ENCODE data around the gene IL17B.

Gene IL17B

GRCh38 chr5:149348518-149348917, 30.6 kb downstream of the IL17B start:
- DNase-seq (ENCODE audit: low read depth in 2 of 2): peak in 1 of 2 donors; percentile 30
- no peak for TF ChIP-seq CTCF (IDR thresholded peaks at IDR 0.05; ENCODE audit: low read depth, low read length)
- H3K4me3 ChIP-seq (replicated peaks in 1 of 2; ENCODE audit: low read depth in 2 of 2, low read length in 2 of 2): no peak overlapping the region

DNA sequence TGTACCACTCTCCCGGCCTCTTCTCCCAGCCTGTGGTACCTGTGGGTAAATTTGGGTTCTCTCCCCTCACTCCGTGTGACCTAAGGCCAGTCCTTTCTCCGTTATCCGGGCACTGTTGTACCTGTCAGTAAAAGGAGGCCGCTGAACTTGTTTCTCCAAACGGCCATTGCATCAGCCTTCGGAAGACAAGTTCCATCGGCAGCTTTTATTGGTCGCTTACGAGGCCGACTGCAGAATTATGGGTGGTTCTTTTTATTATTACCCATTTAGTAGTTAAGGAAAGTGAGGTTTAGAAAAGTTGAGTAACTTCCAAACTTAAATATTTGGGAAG, 33.2 kb downstream of the IL17B start:
- H3K4me3 ChIP-seq (replicated peaks in 1 of 2; ENCODE audit: low read depth in 2 of 2, low read length in 2 of 2): peak overlapping the region; percentile 85 to 100
- DNase-seq (ENCODE audit: low read depth in 2 of 2): peak; percentile 55 to 56
- TF ChIP-seq CTCF (IDR thresholded peaks at IDR 0.05; ENCODE audit: low read depth, low read length): no peak

DNA sequence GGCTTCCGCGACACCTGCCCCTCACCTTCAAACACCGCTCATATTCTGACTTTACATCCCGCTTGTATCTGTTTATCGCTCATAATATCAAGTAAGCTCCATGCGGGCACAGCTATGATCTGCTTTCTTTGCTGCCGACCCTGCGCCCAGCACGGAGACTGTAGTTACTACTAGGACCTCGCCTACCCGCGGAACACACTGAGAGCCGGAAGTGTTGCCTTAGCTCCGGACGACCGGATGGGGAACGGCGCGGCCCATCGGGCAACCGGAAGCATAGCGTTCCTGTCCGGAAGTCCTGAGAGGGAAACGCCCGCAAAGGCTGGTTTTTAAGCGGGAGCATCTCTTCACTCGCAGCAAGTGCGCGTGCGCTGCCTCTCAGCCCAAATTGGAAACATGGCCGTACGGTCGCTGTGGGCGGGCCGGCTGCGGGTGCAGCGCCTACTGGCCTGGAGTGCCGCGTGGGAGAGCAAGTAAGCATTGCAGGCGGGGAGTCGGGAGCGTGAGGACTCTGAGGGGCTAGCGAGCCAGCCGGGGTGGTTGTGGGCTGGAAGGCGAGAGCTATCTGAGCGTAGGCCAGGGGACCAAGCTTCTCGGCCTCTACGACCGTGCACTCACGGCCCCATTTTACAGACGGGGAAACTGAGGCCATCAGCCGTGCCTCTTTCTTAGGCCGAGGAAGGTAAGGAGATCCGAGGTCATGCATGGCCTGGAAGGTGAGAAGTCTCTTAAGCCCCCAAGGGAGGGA, 33.8 kb downstream of the IL17B start, which contains the start of gene GRPEL2:
GRPEL2 (plus strand) TSS at position 353 of the 745 bp plus-strand sequence; CDS start at position 394, 41 bp downstream.
- H3K4me3 ChIP-seq (replicated peaks in 1 of 2; ENCODE audit: low read depth in 2 of 2, low read length in 2 of 2): peak within 1 kb of the TSS; percentile 85 to 100
- no peak for TF ChIP-seq CTCF (IDR thresholded peaks at IDR 0.05; ENCODE audit: low read depth, low read length)
- DNase-seq (ENCODE audit: low read depth in 2 of 2): peak; percentile 98

DNA sequence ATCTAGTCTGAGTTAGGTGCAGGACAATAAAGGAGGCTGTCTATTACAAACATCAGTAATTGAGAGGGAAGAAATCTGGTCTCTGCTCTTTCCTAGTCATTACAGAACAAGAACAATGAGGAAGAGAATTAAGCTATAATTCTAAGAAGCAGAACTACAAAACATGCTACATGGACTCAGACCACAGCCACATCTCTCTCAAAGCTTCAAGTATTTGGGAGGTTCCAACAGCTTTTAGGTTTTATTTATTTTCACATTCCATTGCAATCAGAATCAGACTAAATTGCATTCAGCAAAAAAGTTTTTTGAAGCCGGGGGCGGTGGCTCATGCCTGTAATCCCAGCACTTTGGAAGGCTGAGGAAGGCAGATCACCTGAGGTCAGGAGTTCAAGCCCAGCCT, 34.9 kb downstream of the IL17B start:
- no peak for DNase-seq (ENCODE audit: low read depth in 2 of 2)
- TF ChIP-seq CTCF (IDR thresholded peaks at IDR 0.05; ENCODE audit: low read depth, low read length): no peak
- H3K4me3 ChIP-seq (replicated peaks in 1 of 2; ENCODE audit: low read depth in 2 of 2, low read length in 2 of 2): no peak overlapping the region

GRCh38 chr5:149341876-149342275, 37.2 kb downstream of the IL17B start:
- DNase-seq (ENCODE audit: low read depth in 2 of 2): no peak
- no peak for TF ChIP-seq CTCF (IDR thresholded peaks at IDR 0.05; ENCODE audit: low read depth, low read length)
- no peak overlapping the region for H3K4me3 ChIP-seq (replicated peaks in 1 of 2; ENCODE audit: low read depth in 2 of 2, low read length in 2 of 2)

DNA sequence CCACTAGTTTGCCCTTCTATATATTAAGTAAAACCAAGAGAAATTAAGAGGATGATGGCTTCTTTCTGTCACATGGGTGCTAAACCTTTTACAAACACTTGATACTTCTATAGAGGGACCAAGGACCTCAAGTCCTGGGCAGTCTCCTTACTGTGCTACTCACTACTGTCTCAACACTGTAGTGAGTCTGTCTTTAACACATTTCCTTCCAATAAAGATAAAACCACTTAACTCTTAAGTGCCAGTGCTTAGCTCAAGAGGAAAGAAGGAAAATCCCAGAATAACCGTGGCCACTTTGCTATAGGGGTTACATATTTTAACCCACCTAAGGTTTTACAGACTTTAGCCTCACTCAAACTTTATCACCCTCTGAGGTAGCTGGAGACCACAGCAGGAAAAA, 38.2 kb downstream of the IL17B start:
- no peak for TF ChIP-seq CTCF (IDR thresholded peaks at IDR 0.05; ENCODE audit: low read depth, low read length)
- DNase-seq (ENCODE audit: low read depth in 2 of 2): no peak
- no peak overlapping the region for H3K4me3 ChIP-seq (replicated peaks in 1 of 2; ENCODE audit: low read depth in 2 of 2, low read length in 2 of 2)

DNA sequence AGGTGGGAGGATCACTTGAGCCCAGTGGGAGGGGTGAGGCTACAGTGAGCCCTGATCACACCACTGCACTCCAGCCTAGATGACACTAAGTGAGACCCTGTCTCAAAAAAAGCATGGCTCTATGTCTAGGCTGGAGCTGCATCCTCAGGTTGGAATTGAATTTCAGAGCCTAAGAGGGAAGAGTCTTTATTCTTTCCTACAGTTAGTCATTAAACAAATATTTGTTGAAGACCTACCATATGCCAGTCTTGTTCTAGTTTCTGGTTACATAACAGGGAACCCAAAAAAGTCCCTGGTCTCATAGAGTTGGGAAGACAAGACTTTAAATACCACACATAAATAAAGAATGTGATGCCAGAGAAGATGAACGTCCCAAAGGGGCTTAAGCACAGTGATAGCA, 40.7 kb downstream of the IL17B start:
- TF ChIP-seq CTCF (IDR thresholded peaks at IDR 0.05; ENCODE audit: low read depth, low read length): no peak
- DNase-seq (ENCODE audit: low read depth in 2 of 2): no peak
- H3K4me3 ChIP-seq (replicated peaks in 1 of 2; ENCODE audit: low read depth in 2 of 2, low read length in 2 of 2): no peak overlapping the region
